ENCODE measurements around the gene ATXN2. TPM values are rescaled to one million over a fixed set of nuclear protein-coding genes. Genes with fewer than 3 reads are reported as not detected.
A peak's percentile ranks its signal among the peaks of the same experiment; 100 is the strongest.

Gene ATXN2
- total RNA-seq, 1 donor from 2014 or later, result 25.0 TPM

- H3K27ac ChIP-seq, result no peak overlapping the region
- H3K4me1 ChIP-seq, result no peaks in the 10 kb centered on the region
- TF ChIP-seq CTCF (IDR thresholded peaks at IDR 0.05), result no peak
- no peaks in the 10 kb centered on the region for H3K9me3 ChIP-seq
- peaks cover 57 to 62% of the 10 kb centered on the region in 2 donors for H3K36me3 ChIP-seq
- no peaks in the 10 kb centered on the region for H3K27me3 ChIP-seq
- DNase-seq (ENCODE audit: low spot score in 2 of 2), result no peak
- intact Hi-C loops (cut with DNase I), result no loop called here
- H3K4me3 ChIP-seq, result no peak overlapping the region
These were observed 141.5 kb downstream of the ATXN2 start for GRCh38 chr12:111457577-111457976.

DNA sequence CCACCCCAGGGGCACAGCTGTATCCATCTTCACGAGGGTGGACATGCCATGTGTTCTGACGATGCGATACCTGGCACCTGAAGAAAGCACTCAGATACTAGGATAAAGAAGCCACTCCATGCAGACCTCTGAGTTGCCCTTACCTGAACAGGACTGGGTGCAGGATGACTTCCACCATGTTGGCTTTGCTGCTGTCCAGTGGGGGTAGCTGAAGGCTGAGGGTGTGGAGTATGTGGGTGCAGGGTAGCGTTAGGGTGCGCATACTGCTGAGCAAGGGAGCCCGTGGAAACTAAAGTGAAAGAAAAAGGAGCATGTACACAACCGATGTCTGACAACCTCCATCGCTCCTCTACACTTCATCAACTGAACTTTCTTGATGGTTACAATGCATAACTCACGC, 142.0 kb downstream of the ATXN2 start:
- Histone ChIP-seq H3K4me3 (no peak overlapping the region), H3K9me3 (no peaks in the 10 kb centered on the region), H3K36me3 (peaks cover 62 to 65% of the 10 kb centered on the region in 2 donors), H3K27me3 (no peaks in the 10 kb centered on the region), H3K4me1 (no peaks in the 10 kb centered on the region), H3K27ac (no peak overlapping the region)
- DNase-seq (ENCODE audit: low spot score in 2 of 2), result no peak
- intact Hi-C loops (cut with DNase I), result no loop called here
- no peak for TF ChIP-seq CTCF (IDR thresholded peaks at IDR 0.05)

DNA sequence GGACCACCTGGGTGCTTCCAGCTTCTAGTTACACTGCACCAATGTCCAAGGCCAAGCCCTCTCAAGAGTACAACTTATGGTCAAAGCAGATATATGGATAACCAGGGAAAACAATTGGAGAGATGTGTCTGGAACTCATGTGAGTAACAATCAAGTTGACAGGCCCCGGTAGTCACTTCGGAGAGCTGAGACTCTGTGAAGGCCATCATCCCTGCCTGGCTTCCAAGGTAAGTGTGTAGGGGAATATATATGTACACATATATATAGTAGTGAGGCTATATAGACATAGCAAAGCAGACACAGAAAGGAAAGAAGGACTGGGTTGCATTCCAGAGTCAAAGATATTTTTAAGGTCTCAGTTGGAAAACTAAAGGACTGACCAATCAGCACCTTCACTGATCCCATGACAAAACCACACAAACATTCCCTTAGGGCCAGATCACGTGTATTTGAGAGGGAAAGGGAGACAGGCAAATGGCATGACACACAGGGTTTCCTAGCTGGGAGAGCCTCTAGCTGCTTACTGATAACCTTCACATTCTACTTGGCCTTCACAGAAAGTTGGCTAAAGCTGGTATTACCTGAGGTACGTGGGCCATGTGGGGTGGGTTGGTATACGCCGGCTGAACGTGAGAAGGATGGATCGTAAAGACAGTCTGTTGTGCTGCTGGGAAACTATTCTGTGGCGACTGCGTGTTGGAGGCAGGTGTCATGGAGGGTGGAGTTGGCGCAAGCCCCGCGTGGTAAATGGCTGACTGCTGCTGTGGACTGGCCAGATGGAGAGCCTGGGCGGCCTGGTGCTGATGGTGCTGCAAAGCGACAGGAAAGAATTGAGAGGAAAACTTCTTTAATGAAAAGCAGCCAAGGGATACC, 143.4 kb downstream of the ATXN2 start:
- Histone ChIP-seq H3K36me3 (peaks cover 66% of the 10 kb centered on the region in 2 donors), H3K27ac (peak overlapping the region; percentile 19 to 22), H3K4me1 (no peaks in the 10 kb centered on the region), H3K9me3 (no peaks in the 10 kb centered on the region), H3K4me3 (no peak overlapping the region), H3K27me3 (no peaks in the 10 kb centered on the region)
- no peak for TF ChIP-seq CTCF (IDR thresholded peaks at IDR 0.05)
- DNase-seq (ENCODE audit: low spot score in 2 of 2), result no peak
- intact Hi-C loops (cut with DNase I), result no loop called here

- peaks cover 65 to 69% of the 10 kb centered on the region in 2 donors for H3K36me3 ChIP-seq
- intact Hi-C loops (cut with DNase I), result no loop called here
These were observed 144.2 kb downstream of the ATXN2 start for GRCh38 chr12:111454716-111455447.

GRCh38 chr12:111454311-111454710, 144.8 kb downstream of the ATXN2 start:
- intact Hi-C loops (cut with DNase I), result no loop called here
- no peaks in the 10 kb centered on the region for H3K4me1 ChIP-seq
- no peak for DNase-seq (ENCODE audit: low spot score in 2 of 2)
- H3K36me3 ChIP-seq, result peaks cover 66 to 68% of the 10 kb centered on the region in 2 donors
- H3K27me3 ChIP-seq, result no peaks in the 10 kb centered on the region
- no peak overlapping the region for H3K4me3 ChIP-seq
- no peaks in the 10 kb centered on the region for H3K9me3 ChIP-seq
- peak overlapping the region in 1 of 2 donors; percentile 15 for H3K27ac ChIP-seq
- TF ChIP-seq CTCF (IDR thresholded peaks at IDR 0.05), result no peak

More at GRCh38 chr12:111454716-111455447, 144.2 kb downstream of the ATXN2 start:
- peak overlapping the region in 1 of 2 donors; percentile 22 for H3K27ac ChIP-seq
- H3K4me1 ChIP-seq, result no peaks in the 10 kb centered on the region
- no peaks in the 10 kb centered on the region for H3K27me3 ChIP-seq
- no peak for TF ChIP-seq CTCF (IDR thresholded peaks at IDR 0.05)
- no peak overlapping the region for H3K4me3 ChIP-seq
- no peak for DNase-seq (ENCODE audit: low spot score in 2 of 2)
- no peaks in the 10 kb centered on the region for H3K9me3 ChIP-seq
